Bronchial epithelial cell (primary cell): ENCODE data around the gene CAMTA1. TPM values are rescaled to one million over a fixed set of nuclear protein-coding genes. Genes with fewer than 3 reads are reported as not detected.
"Not testable (repeated sequence)": the region's sequence is repeated elsewhere in the genome, so short reads cannot be mapped to it uniquely, and the experiment has no call there.

Experiments
- DNase-seq: peaks from one replicate; pipeline ENCODE4 v3.0.0-alpha.2; 2010; ENCODE audit warnings: low read depth
- FAIRE-seq: peaks from 2 replicates; lab custom pipeline; 2011; peaks lifted over from hg19 to GRCh38; lab: Jason Lieb, UNC
- H3K27me3 ChIP-seq: 2 replicates; pipeline ENCODE4 v1.5.1; 2011; ENCODE audit warnings: low read length; ENCODE audit not compliant: control insufficient read depth, insufficient read depth
- H3K36me3 ChIP-seq: 2 replicates; pipeline ENCODE4 v1.5.1; 2011; ENCODE audit warnings: low read length; ENCODE audit not compliant: control insufficient read depth, insufficient read depth
- H3K4me3 ChIP-seq: 2 replicates; pipeline ENCODE4 v1.5.1; 2011; ENCODE audit warnings: mild to moderate bottlenecking, low read depth, low read length, control low read depth
- total RNA-seq: library from RNA; depleted of rRNA; stranded (reverse); fragments of >200 nt; gene quantifications from 2 replicates; pipeline ENCODE4 v1.2.1, GENCODE V29; 2014
- TF ChIP-seq, protein P1 (sequence below): IDR thresholded peaks from 2 replicates; pipeline ENCODE4 v1.5.1; 2011; ENCODE audit warnings: mild to moderate bottlenecking, moderate library complexity, low read length, control low read depth, inconsistent platforms; ENCODE audit not compliant: insufficient read depth, severe bottlenecking

CAMTA1 gene
- total RNA-seq, 1 donor from 2014 or later, result 68.2 TPM

GRCh38 chr1:7375781-7376660 is 590.8 kb downstream of the CAMTA1 start:
- DNase-seq, result no peak
- FAIRE-seq, result no peak
- no peaks in the 10 kb centered on the region for H3K36me3 ChIP-seq
- no peak overlapping the region for H3K4me3 ChIP-seq
- TF ChIP-seq, protein P1, sequence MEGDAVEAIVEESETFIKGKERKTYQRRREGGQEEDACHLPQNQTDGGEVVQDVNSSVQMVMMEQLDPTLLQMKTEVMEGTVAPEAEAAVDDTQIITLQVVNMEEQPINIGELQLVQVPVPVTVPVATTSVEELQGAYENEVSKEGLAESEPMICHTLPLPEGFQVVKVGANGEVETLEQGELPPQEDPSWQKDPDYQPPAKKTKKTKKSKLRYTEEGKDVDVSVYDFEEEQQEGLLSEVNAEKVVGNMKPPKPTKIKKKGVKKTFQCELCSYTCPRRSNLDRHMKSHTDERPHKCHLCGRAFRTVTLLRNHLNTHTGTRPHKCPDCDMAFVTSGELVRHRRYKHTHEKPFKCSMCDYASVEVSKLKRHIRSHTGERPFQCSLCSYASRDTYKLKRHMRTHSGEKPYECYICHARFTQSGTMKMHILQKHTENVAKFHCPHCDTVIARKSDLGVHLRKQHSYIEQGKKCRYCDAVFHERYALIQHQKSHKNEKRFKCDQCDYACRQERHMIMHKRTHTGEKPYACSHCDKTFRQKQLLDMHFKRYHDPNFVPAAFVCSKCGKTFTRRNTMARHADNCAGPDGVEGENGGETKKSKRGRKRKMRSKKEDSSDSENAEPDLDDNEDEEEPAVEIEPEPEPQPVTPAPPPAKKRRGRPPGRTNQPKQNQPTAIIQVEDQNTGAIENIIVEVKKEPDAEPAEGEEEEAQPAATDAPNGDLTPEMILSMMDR, result no peak
- no peaks in the 10 kb centered on the region for H3K27me3 ChIP-seq

- TF ChIP-seq, protein P1, result no peak
- no peak overlapping the region for H3K4me3 ChIP-seq
- H3K36me3 ChIP-seq, result no peaks in the 10 kb centered on the region
- DNase-seq (no peak), FAIRE-seq (no peak)
- H3K27me3 ChIP-seq, result no peaks in the 10 kb centered on the region
Measured at GRCh38 chr1:7376676-7377075, 591.4 kb downstream of the CAMTA1 start.

- Histone ChIP-seq H3K36me3 (no peaks in the 10 kb centered on the region), H3K4me3 (no peak overlapping the region), H3K27me3 (no peaks in the 10 kb centered on the region)
- no peak for DNase-seq
- no peak for FAIRE-seq
- TF ChIP-seq, protein P1, result no peak
Measured at GRCh38 chr1:7378346-7379130, 593.3 kb downstream of the CAMTA1 start.

- H3K4me3 ChIP-seq, result no peak overlapping the region
- DNase-seq, result peak; percentile 84
- H3K36me3 ChIP-seq, result no peaks in the 10 kb centered on the region
- no peak for FAIRE-seq
- TF ChIP-seq, protein P1, result no peak
- H3K27me3 ChIP-seq, result no peaks in the 10 kb centered on the region
Measured at GRCh38 chr1:7379441-7379971, 594.3 kb downstream of the CAMTA1 start.

- H3K27me3 ChIP-seq, FAIRE-seq: not testable (repeated sequence)
Measured at GRCh38 chr1:7380068-7380467, 594.8 kb downstream of the CAMTA1 start.

GRCh38 chr1:7380712-7381111 is 595.5 kb downstream of the CAMTA1 start:
- no peak for DNase-seq

More at GRCh38 chr1:7380068-7380467, 594.8 kb downstream of the CAMTA1 start:
- not testable (repeated sequence) for H3K4me3 ChIP-seq, DNase-seq, H3K36me3 ChIP-seq

GRCh38 chr1:7381729-7382128 is 596.5 kb downstream of the CAMTA1 start:
- H3K36me3 ChIP-seq, DNase-seq, H3K4me3 ChIP-seq, H3K27me3 ChIP-seq, FAIRE-seq: not testable (repeated sequence)

More at GRCh38 chr1:7380712-7381111, 595.5 kb downstream of the CAMTA1 start:
- TF ChIP-seq, protein P1, result no peak
- H3K36me3 ChIP-seq, result no peaks in the 10 kb centered on the region
- no peaks in the 10 kb centered on the region for H3K27me3 ChIP-seq
- H3K4me3 ChIP-seq, result no peak overlapping the region
- FAIRE-seq, result no peak
